GM18870 (cell line): ENCODE data around the gene PTH2.
"Not testable (repeated sequence)": the region's sequence is repeated elsewhere in the genome, so short reads cannot be mapped to it uniquely, and the experiment has no call there.

Experiments used
- ATAC-seq: cut with Tn5 transposase; IDR thresholded peaks from one replicate; pipeline ENCODE4 v1.9.1; 2021; ENCODE audit warnings: moderate library complexity; ENCODE audit not compliant: unreplicated experiment

The PTH2 gene

GRCh38 chr19:49390131-49390928 lies 32.9 kb downstream of the PTH2 start:
- no peak for ATAC-seq

GRCh38 chr19:49389406-49389805 lies 33.8 kb downstream of the PTH2 start:
- no peak for ATAC-seq

GRCh38 chr19:49387936-49388372 lies 35.3 kb downstream of the PTH2 start, which contains the start of gene KASH5:
Gene KASH5 (plus strand): TSS chr19:49388249. CDS start chr19:49390884, 2,635 bp downstream.
- ATAC-seq = no peak

- no peak for ATAC-seq
Observed at GRCh38 chr19:49383599-49383998, 39.6 kb downstream of the PTH2 start.

- no peak for ATAC-seq
Observed at GRCh38 chr19:49382639-49383038, 40.6 kb downstream of the PTH2 start.

- ATAC-seq = no peak
Observed at GRCh38 chr19:49380391-49380790, 42.9 kb downstream of the PTH2 start.

GRCh38 chr19:49378512-49378911 lies 44.7 kb downstream of the PTH2 start:
- ATAC-seq = no peak

GRCh38 chr19:49374665-49375434 lies 48.4 kb downstream of the PTH2 start:
- ATAC-seq = no peak

- not testable (repeated sequence) for ATAC-seq
Observed at GRCh38 chr19:49373174-49373573, 50.1 kb downstream of the PTH2 start.
